IMR-90 (cell line): ENCODE measurements around the gene LGALS9. TPM values are rescaled to one million over a fixed set of nuclear protein-coding genes. Genes with fewer than 3 reads are reported as not detected.

Experiments used
- ATAC-seq: fragments of 200-7000 bp; cut with Tn5 transposase; 2 replicates; pipeline ENCODE4 v1.9.1; 2020; ENCODE audit warnings: low read depth, mild to moderate bottlenecking, moderate library complexity
- BruUV-seq: library from RNA; stranded (reverse); fragments of 400-500 nt; replicated peaks from 2 replicates; lab custom pipeline; 2021; lab: Mats Ljungman, UMichigan
- CTCF ChIA-PET: fragments of 300-600 bp; formaldehyde crosslinking; extraction: SDS; loops from one replicate; lab custom pipeline; 2021; ENCODE audit warnings: antibody characterized with exemption; lab: Yijun Ruan, JAX
- POLR2A ChIA-PET: fragments of 300-600 bp; sonication (Branson Sonifier 250); formaldehyde crosslinking; loops from one replicate; lab custom pipeline; 2022; ENCODE audit warnings: antibody characterized with exemption; ENCODE audit not compliant: unreplicated experiment; lab: Charles Lee
- DNase-seq: peaks from one replicate; pipeline ENCODE4 v3.0.0; 2013
- H2AFZ ChIP-seq: replicated peaks from 2 replicates; pipeline ENCODE3; 2013; ENCODE audit warnings: low read length, mild to moderate bottlenecking; ENCODE audit not compliant: poor library complexity
- H2AK5ac ChIP-seq: 2 replicates; pipeline ENCODE4 v1.6.1; 2013; ENCODE audit warnings: low read depth, low read length, inconsistent platforms
- H2AK9ac ChIP-seq: replicated peaks from 2 replicates; pipeline ENCODE3; 2013; ENCODE audit warnings: mild to moderate bottlenecking, low read depth, low read length, moderate library complexity; ENCODE audit not compliant: poor library complexity
- H2BK120ac ChIP-seq: 2 replicates; pipeline ENCODE4 v1.6.1; 2013; ENCODE audit warnings: low read depth, low read length, inconsistent platforms
- H2BK15ac ChIP-seq: 3 replicates; pipeline ENCODE4 v1.6.1; 2013; ENCODE audit warnings: low read depth, low read length, inconsistent platforms
- H2BK20ac ChIP-seq: 2 replicates; pipeline ENCODE4 v1.6.1; 2013; ENCODE audit warnings: low read depth, mild to moderate bottlenecking, inconsistent platforms, low read length, moderate library complexity
- H2BK5ac ChIP-seq: 2 replicates; pipeline ENCODE4 v1.6.1; 2013; ENCODE audit warnings: mild to moderate bottlenecking, low read depth, low read length, inconsistent platforms; ENCODE audit not compliant: poor library complexity, severe bottlenecking
- H3K14ac ChIP-seq: replicated peaks from 2 replicates; pipeline ENCODE4 v1.6.1; 2013; ENCODE audit warnings: low read depth, low read length, inconsistent platforms
- H3K18ac ChIP-seq: 2 replicates; pipeline ENCODE4 v1.6.1; 2013; ENCODE audit warnings: low read depth, low read length, control low read depth
- H3K23ac ChIP-seq: 2 replicates; pipeline ENCODE4 v1.6.1; 2013; ENCODE audit warnings: low read depth, low read length, inconsistent platforms
- H3K27ac ChIP-seq: 2 replicates; pipeline ENCODE4 v1.5.1; 2013; ENCODE audit warnings: mild to moderate bottlenecking, control low read depth, low read length; ENCODE audit not compliant: insufficient read depth
- H3K27me3 ChIP-seq: 2 replicates; pipeline ENCODE4 v1.6.1; 2013; ENCODE audit warnings: low read length; ENCODE audit not compliant: control insufficient read depth, insufficient read depth
- H3K36me3 ChIP-seq: 2 replicates; pipeline ENCODE4 v1.6.1; 2013; ENCODE audit warnings: low read length, mixed read lengths; ENCODE audit not compliant: control insufficient read depth, insufficient read depth
- H3K4ac ChIP-seq: 2 replicates; pipeline ENCODE4 v1.6.1; 2013; ENCODE audit warnings: low read depth, low read length, inconsistent platforms
- H3K4me1 ChIP-seq: 2 replicates; pipeline ENCODE4 v1.6.1; 2013; ENCODE audit warnings: low read length, mixed read lengths; ENCODE audit not compliant: control insufficient read depth, insufficient read depth
- H3K4me2 ChIP-seq: 2 replicates; pipeline ENCODE4 v1.6.1; 2013; ENCODE audit warnings: low read depth, mild to moderate bottlenecking, control low read depth, low read length, moderate library complexity
- H3K4me3 ChIP-seq: 2 replicates; pipeline ENCODE4 v1.5.1; 2013; ENCODE audit warnings: low read depth, mild to moderate bottlenecking, control low read depth, low read length, moderate library complexity; ENCODE audit not compliant: insufficient read depth
- H3K56ac ChIP-seq: 2 replicates; pipeline ENCODE4 v1.6.1; 2013; ENCODE audit warnings: low read length, inconsistent platforms; ENCODE audit not compliant: insufficient read depth; ENCODE audit errors: extremely low read depth
- H3K79me1 ChIP-seq, 2 experiments: 2 replicates each; pipeline ENCODE4 v1.6.1; 2013; ENCODE audit warnings: low read length in 2 of 2, inconsistent platforms in 1 of 2, low read depth in 1 of 2
- H3K9ac ChIP-seq: 2 replicates; pipeline ENCODE4 v1.6.1; 2013; ENCODE audit warnings: low read depth, low read length, control low read depth
- H3K9me1 ChIP-seq: 2 replicates; pipeline ENCODE4 v1.6.1; 2013; ENCODE audit warnings: low read length, inconsistent platforms; ENCODE audit not compliant: insufficient read depth
- H3K9me3 ChIP-seq: 2 replicates; pipeline ENCODE4 v1.6.1; 2013; ENCODE audit warnings: low read length; ENCODE audit not compliant: control insufficient read depth, insufficient read depth
- H4K20me1 ChIP-seq: 2 replicates; pipeline ENCODE4 v1.6.1; 2013; ENCODE audit warnings: low read length, inconsistent platforms; ENCODE audit not compliant: insufficient read depth
- H4K5ac ChIP-seq: 2 replicates; pipeline ENCODE4 v1.6.1; 2013; ENCODE audit warnings: mild to moderate bottlenecking, low read depth, low read length, control low read depth
- H4K8ac ChIP-seq, 2 experiments: 2 replicates each; pipeline ENCODE4 v1.6.1; 2013; ENCODE audit warnings: low read depth in 2 of 2, low read length in 2 of 2, control low read depth in 1 of 2, inconsistent platforms in 1 of 2
- H4K91ac ChIP-seq: 2 replicates; pipeline ENCODE4 v1.6.1; 2013; ENCODE audit warnings: low read depth, low read length, inconsistent platforms; ENCODE audit not compliant: insufficient read depth
- CHD1 ChIP-seq: IDR thresholded peaks from 2 replicates; pipeline ENCODE4 v1.6.1; 2012; ENCODE audit warnings: low read depth, low read length, improper control_type of control experiment
- FOS ChIP-seq: fragments of 150-350 bp; IDR thresholded peaks from 2 replicates; pipeline ENCODE4 v1.6.1; 2016; ENCODE audit warnings: low read depth, low read length
- MAFK ChIP-seq: IDR thresholded peaks from 2 replicates; pipeline ENCODE4 v1.6.1; 2012; ENCODE audit warnings: low read depth, low read length, improper control_type of control experiment
- MXI1 ChIP-seq: IDR thresholded peaks from 2 replicates; pipeline ENCODE4 v1.6.1; 2012; ENCODE audit warnings: low read depth, mild to moderate bottlenecking, low read length, moderate library complexity, borderline replicate concordance
- NFE2L2 ChIP-seq: fragments of 150-350 bp; IDR thresholded peaks from 2 replicates; pipeline ENCODE4 v1.6.1; 2016; ENCODE audit warnings: low read depth, mild to moderate bottlenecking, low read length
- RCOR1 ChIP-seq: IDR thresholded peaks from 2 replicates; pipeline ENCODE4 v1.6.1; 2012; ENCODE audit warnings: mild to moderate bottlenecking, low read length, improper control_type of control experiment; ENCODE audit not compliant: insufficient replicate concordance
- SMC3 ChIP-seq: fragments of 150-350 bp; IDR thresholded peaks from 2 replicates; pipeline ENCODE4 v1.6.1; 2016; ENCODE audit warnings: low read depth, mild to moderate bottlenecking, antibody characterized with exemption, low read length, moderate library complexity
- WGBS, 2 experiments: methylation state at CpG; one replicate each; pipeline versions ENCODE4 v1.1.5 to v1.1.7; 2013; ENCODE audit warnings: missing lambda C conversion rate in 2 of 2; ENCODE audit not compliant: insufficient read length in 1 of 2; ENCODE audit errors: extremely low coverage in 2 of 2; 5-methylcytosine and 5-hydroxymethylcytosine counted together
- dilution Hi-C: fragments of 300-500 bp; cut with HindIII; formaldehyde crosslinking; loops from one replicate; pipeline ENCODE4 v1.14.3; 2018; ENCODE audit warnings: low sequenced_read_pairs; ENCODE audit not compliant: unreplicated experiment
- in situ Hi-C: fragments of 300-500 bp; cut with MboI; formaldehyde crosslinking; loops from 3 replicates; pipeline ENCODE4 v1.14.3; 2019; ENCODE audit warnings: low sequenced_read_pairs, inconsistent platforms, mixed read lengths
- intact Hi-C: fragments of 100-400 bp; cut with micrococcal nuclease; formaldehyde crosslinking; loops from 2 replicates; pipeline ENCODE4 v1.10.0; 2022
- polyA plus RNA-seq, 3 experiments: library from polyadenylated mRNA; depleted of rRNA; stranded (reverse); fragments of >200 nt; gene quantifications; 2 replicates each; pipeline ENCODE4 v1.2.3, GENCODE V29; 2012; ENCODE audit warnings: low replicate concordance in 1 of 3
- total RNA-seq: library from RNA; depleted of rRNA; stranded (reverse); fragments of >200 nt; gene quantifications from 2 replicates; pipeline ENCODE4 v1.2.3, GENCODE V29; 2012

The LGALS9 gene
- total and polyA plus RNA-seq, 2 of the 4 experiments (the other 2 are of a cell fraction), result 0.54 to 2.5 TPM

DNA sequence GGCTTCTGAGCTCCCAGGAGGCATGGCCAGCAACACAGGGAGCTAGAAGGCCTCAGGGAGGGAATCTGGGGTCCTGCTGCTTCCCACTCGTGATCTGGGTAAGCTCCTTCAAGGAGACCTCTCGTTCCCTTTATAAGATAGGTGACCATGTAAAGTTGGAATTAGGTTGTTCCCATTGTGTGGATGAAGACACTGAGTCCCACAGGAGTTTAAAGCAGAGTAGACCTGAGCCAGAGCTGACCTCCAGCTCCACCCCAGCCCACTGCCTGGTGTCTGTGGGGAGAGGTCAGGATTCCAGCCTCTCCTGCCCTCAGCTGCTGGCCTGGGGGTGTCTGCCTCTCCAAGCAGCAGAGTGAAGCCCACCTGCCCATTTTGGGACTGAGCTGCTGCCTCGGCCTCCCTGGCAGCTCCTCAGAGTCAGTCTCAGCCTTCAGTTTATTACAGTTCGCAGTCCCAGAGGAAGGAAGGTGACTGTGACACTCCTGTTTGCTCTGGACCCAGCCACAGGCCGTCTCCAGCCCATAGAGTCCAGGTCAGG lies 33.1 kb upstream of the LGALS9 start:
- Histone ChIP-seq H3K9ac (no peak overlapping the region), H4K5ac (no peak overlapping the region), H3K56ac (no peak overlapping the region), H2BK20ac (no peak overlapping the region), H3K9me1 (peaks cover 4% of the 10 kb centered on the region), H3K14ac (no peak overlapping the region), H3K18ac (no peak overlapping the region), H4K20me1 (no peaks in the 10 kb centered on the region), H2BK120ac (no peak overlapping the region), H3K4me3 (no peak overlapping the region), H4K91ac (0 out of 2 replicates have a peak overlapping the region, but pooled peaks have one; percentile 8), H2AFZ (no peak overlapping the region), H3K27ac (0 out of 2 replicates have a peak overlapping the region, but pooled peaks have one; percentile 9), H3K4me1 (peaks cover 2% of the 10 kb centered on the region; the same call in 1 of the 2 replicates), H2BK15ac (no peak overlapping the region), H2BK5ac (no peak overlapping the region), H3K4ac (peak overlapping the region; percentile 21; the same call in 1 of the 2 replicates), H3K27me3 (no peaks in the 10 kb centered on the region), H3K79me1 (peaks cover 3 to 9% of the 10 kb centered on the region in 2 experiments; a peak in 2 of 4 replicates), H4K8ac (no peak overlapping the region), H3K9me3 (no peaks in the 10 kb centered on the region), H3K23ac (no peak overlapping the region), H2AK5ac (no peak overlapping the region; the same call in 1 of the 2 replicates), H2AK9ac (no peak overlapping the region), H3K4me2 (no peak overlapping the region), H3K36me3 (peaks cover 79% of the 10 kb centered on the region)
- ATAC-seq, result no peak
- no peak for TF ChIP-seq SMC3
- TF ChIP-seq RCOR1, result no peak
- no peak for TF ChIP-seq NFE2L2
- no peak for TF ChIP-seq MAFK
- no peak for TF ChIP-seq FOS
- no peak for TF ChIP-seq MXI1
- TF ChIP-seq CHD1, result no peak
- CTCF ChIA-PET, result no interaction called here
- in situ Hi-C loops (loop anchor here (5.0 to 10.0 kb wide), 2 partner anchors 246 to 353 kb away; no protein-coding TSS in a partner anchor), intact Hi-C loops (no loop called here), dilution Hi-C loops (no loop called here)
- no peak for DNase-seq
- POLR2A ChIA-PET, result no interaction called here
- BruUV-seq, result no TSS peak
- WGBS, 2 experiments, result 100% methylated on average over 1 of the region's 5 CpGs; no CpG with 5 or more reads in 1 of the 2 experiments
